Measurements from ENCODE around the gene ABI2. TPM values are rescaled to one million over a fixed set of nuclear protein-coding genes. Genes with fewer than 3 reads are reported as not detected.

Gene ABI2
- total RNA-seq, 1 experiment from 2014 or later: 65.6 TPM

- DNase-seq (ENCODE audit: unreplicated experiment): peak; percentile 13
- H3K9me3 Mint-ChIP-seq (ENCODE audit: unreplicated experiment): no peaks in the 10 kb centered on the region
- H3K4me3 Mint-ChIP-seq (ENCODE audit: unreplicated experiment): no peak overlapping the region
- intact Hi-C loops (cut with micrococcal nuclease): loop anchor here (5.0 to 10.0 kb wide), 4 partner anchors 124 to 879 kb away; partner anchors contain the start of gene ABI2
- TF ChIP-seq CTCF (IDR thresholded peaks at IDR 0.05; ENCODE audit: unreplicated experiment): no peak
- H3K27ac Mint-ChIP-seq (ENCODE audit: low read depth, unreplicated experiment): no peak overlapping the region
- ChIA-PET CTCF (no interaction called here), POLR2A (interaction anchor here (1.6 kb wide), 1 partner anchor 20 kb away, joined by 3 read pairs; no protein-coding TSS in a partner anchor)
- H3K4me1 Mint-ChIP-seq (ENCODE audit: insufficient read depth, unreplicated experiment): peaks cover 14% of the 10 kb centered on the region
- BruUV-seq (replicated peaks): no TSS peak
- H3K36me3 Mint-ChIP-seq (ENCODE audit: insufficient read depth, unreplicated experiment): peaks cover 40% of the 10 kb centered on the region
- H3K27me3 Mint-ChIP-seq (ENCODE audit: insufficient read depth, unreplicated experiment): no peaks in the 10 kb centered on the region
Observed at GRCh38 chr2:203451689-203452088, 123.5 kb downstream of the ABI2 start.

GRCh38 chr2:203453858-203454451, 125.8 kb downstream of the ABI2 start:
- peak; percentile 60 for DNase-seq (ENCODE audit: unreplicated experiment)
- H3K36me3 Mint-ChIP-seq (ENCODE audit: insufficient read depth, unreplicated experiment): peaks cover 43% of the 10 kb centered on the region
- H3K4me3 Mint-ChIP-seq (ENCODE audit: unreplicated experiment): no peak overlapping the region
- peaks cover 14% of the 10 kb centered on the region for H3K4me1 Mint-ChIP-seq (ENCODE audit: insufficient read depth, unreplicated experiment)
- intact Hi-C loops (cut with micrococcal nuclease): loop anchor here (1.0 to 10.0 kb wide), 5 partner anchors 127 to 882 kb away; partner anchors contain the start of gene ABI2
- ChIA-PET CTCF (interaction anchor here (0.5 to 4.0 kb wide), 32 partner anchors 9 to 941 kb away, joined by 3 to 36 read pairs (median 4); no protein-coding TSS in a partner anchor), POLR2A (interaction anchor here (0.6 to 2.3 kb wide), 4 partner anchors 214 to 525 kb away, joined by 3 to 6 read pairs (median 4); partner anchors contain the start of gene CYP20A1)
- H3K9me3 Mint-ChIP-seq (ENCODE audit: unreplicated experiment): no peaks in the 10 kb centered on the region
- peak; percentile 62 for TF ChIP-seq CTCF (IDR thresholded peaks at IDR 0.05; ENCODE audit: unreplicated experiment)
- no peaks in the 10 kb centered on the region for H3K27me3 Mint-ChIP-seq (ENCODE audit: insufficient read depth, unreplicated experiment)
- H3K27ac Mint-ChIP-seq (ENCODE audit: low read depth, unreplicated experiment): no peak overlapping the region
- BruUV-seq (replicated peaks): no TSS peak

- peaks cover 14% of the 10 kb centered on the region for H3K4me1 Mint-ChIP-seq (ENCODE audit: insufficient read depth, unreplicated experiment)
- ChIA-PET CTCF (interaction anchor here (0.6 to 4.0 kb wide), 11 partner anchors 8 to 361 kb away, joined by 3 to 36 read pairs (median 4); no protein-coding TSS in a partner anchor), POLR2A (interaction anchor here (0.7 to 2.3 kb wide), 2 partner anchors 216 to 1434 kb away, joined by 3 to 6 read pairs; partner anchors contain the start of gene CYP20A1)
- no peaks in the 10 kb centered on the region for H3K27me3 Mint-ChIP-seq (ENCODE audit: insufficient read depth, unreplicated experiment)
- no peak overlapping the region for H3K4me3 Mint-ChIP-seq (ENCODE audit: unreplicated experiment)
- H3K9me3 Mint-ChIP-seq (ENCODE audit: unreplicated experiment): no peaks in the 10 kb centered on the region
- no peak for TF ChIP-seq CTCF (IDR thresholded peaks at IDR 0.05; ENCODE audit: unreplicated experiment)
- H3K27ac Mint-ChIP-seq (ENCODE audit: low read depth, unreplicated experiment): no peak overlapping the region
- intact Hi-C loops (cut with micrococcal nuclease): loop anchor here (10.0 kb wide), 1 partner anchor 360 kb away; no protein-coding TSS in a partner anchor
- BruUV-seq (replicated peaks): no TSS peak
- peaks cover 50% of the 10 kb centered on the region for H3K36me3 Mint-ChIP-seq (ENCODE audit: insufficient read depth, unreplicated experiment)
- DNase-seq (ENCODE audit: unreplicated experiment): no peak
Observed at GRCh38 chr2:203455209-203455608, 127.0 kb downstream of the ABI2 start.

- H3K4me1 Mint-ChIP-seq (ENCODE audit: insufficient read depth, unreplicated experiment): peaks cover 6% of the 10 kb centered on the region
- H3K36me3 Mint-ChIP-seq (ENCODE audit: insufficient read depth, unreplicated experiment): peaks cover 36% of the 10 kb centered on the region
- intact Hi-C loops (cut with micrococcal nuclease): no loop called here
- ChIA-PET POLR2A (no interaction called here), CTCF (interaction anchor here (0.6 kb wide), 1 partner anchor 457 kb away, joined by 3 read pairs; no protein-coding TSS in a partner anchor)
- no peaks in the 10 kb centered on the region for H3K9me3 Mint-ChIP-seq (ENCODE audit: unreplicated experiment)
- no peak overlapping the region for H3K4me3 Mint-ChIP-seq (ENCODE audit: unreplicated experiment)
- no peak for TF ChIP-seq CTCF (IDR thresholded peaks at IDR 0.05; ENCODE audit: unreplicated experiment)
- DNase-seq (ENCODE audit: unreplicated experiment): no peak
- H3K27me3 Mint-ChIP-seq (ENCODE audit: insufficient read depth, unreplicated experiment): no peaks in the 10 kb centered on the region
- no TSS peak for BruUV-seq (replicated peaks)
- H3K27ac Mint-ChIP-seq (ENCODE audit: low read depth, unreplicated experiment): peak overlapping the region; percentile 74
Observed at GRCh38 chr2:203461746-203462145, 133.6 kb downstream of the ABI2 start.
